Measurements from ENCODE around the gene TSGA10IP. TPM values are rescaled to one million over a fixed set of nuclear protein-coding genes. Genes with fewer than 3 reads are reported as not detected.

The TSGA10IP gene
- polyA plus RNA-seq, 1 donor (not counting 4 experiments of a cell fraction or from before 2014, with no cell fraction given), result not detected

DNA sequence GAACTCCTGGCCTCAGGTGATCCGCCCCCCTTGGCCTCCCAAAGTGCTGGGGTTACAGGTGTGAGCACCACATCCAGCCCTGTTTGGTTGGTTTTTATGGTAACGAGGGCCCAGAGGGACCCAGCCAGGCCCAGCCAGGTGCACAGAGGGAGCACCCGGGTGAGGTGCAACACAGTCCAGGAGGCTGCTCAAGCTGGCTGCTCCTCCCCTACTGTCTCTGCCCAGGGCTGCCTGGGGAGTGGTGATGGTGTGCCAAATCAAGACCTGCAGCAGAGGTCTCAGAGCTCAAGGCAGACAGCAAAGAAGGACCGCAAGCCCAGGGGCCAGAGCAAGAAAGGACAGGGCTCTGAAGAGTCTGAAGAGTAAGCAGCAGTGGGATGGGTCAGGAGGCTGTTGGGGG lies 1.4 kb downstream of the TSGA10IP start:
- Histone ChIP-seq H3K27ac (ENCODE audit: control insufficient read depth, insufficient read depth, low read length) (no peak overlapping the region), H3K9me1 (ENCODE audit: control insufficient read depth, extremely low read depth, insufficient read depth, low read length) (no peaks in the 10 kb centered on the region), H4K20me1 (ENCODE audit: control insufficient read depth, extremely low read depth, insufficient read depth, low read length) (no peaks in the 10 kb centered on the region), H3K27me3 (ENCODE audit: control insufficient read depth, extremely low read depth, insufficient read depth, low read length) (peaks cover 4% of the 10 kb centered on the region), H3K9ac (ENCODE audit: control insufficient read depth, extremely low read depth, insufficient read depth, low read length) (no peak overlapping the region), H3K4me2 (ENCODE audit: control insufficient read depth, extremely low read depth, insufficient read depth, low read depth, low read length) (no peak overlapping the region), H3K4me3 (ENCODE audit: control insufficient read depth in 2 of 3, extremely low read depth in 1 of 3, insufficient read depth in 2 of 3, low read depth in 1 of 3, low read length in 3 of 3) (no peak overlapping the region), H2AFZ (ENCODE audit: control insufficient read depth, low read length) (no peak overlapping the region), H3K4me1 (ENCODE audit: control insufficient read depth, extremely low read depth, insufficient read depth, low read length) (peaks cover 4% of the 10 kb centered on the region), H3K79me2 (ENCODE audit: control insufficient read depth, insufficient read depth, low read length) (no peaks in the 10 kb centered on the region), H3K36me3 (ENCODE audit: control insufficient read depth in 2 of 2, extremely low read depth in 1 of 2, insufficient read depth in 2 of 2, low read length in 2 of 2) (no peaks in the 10 kb centered on the region), H3K9me3 (ENCODE audit: control insufficient read depth, low read depth, low read length) (no peaks in the 10 kb centered on the region)
- TF ChIP-seq, protein P1, sequence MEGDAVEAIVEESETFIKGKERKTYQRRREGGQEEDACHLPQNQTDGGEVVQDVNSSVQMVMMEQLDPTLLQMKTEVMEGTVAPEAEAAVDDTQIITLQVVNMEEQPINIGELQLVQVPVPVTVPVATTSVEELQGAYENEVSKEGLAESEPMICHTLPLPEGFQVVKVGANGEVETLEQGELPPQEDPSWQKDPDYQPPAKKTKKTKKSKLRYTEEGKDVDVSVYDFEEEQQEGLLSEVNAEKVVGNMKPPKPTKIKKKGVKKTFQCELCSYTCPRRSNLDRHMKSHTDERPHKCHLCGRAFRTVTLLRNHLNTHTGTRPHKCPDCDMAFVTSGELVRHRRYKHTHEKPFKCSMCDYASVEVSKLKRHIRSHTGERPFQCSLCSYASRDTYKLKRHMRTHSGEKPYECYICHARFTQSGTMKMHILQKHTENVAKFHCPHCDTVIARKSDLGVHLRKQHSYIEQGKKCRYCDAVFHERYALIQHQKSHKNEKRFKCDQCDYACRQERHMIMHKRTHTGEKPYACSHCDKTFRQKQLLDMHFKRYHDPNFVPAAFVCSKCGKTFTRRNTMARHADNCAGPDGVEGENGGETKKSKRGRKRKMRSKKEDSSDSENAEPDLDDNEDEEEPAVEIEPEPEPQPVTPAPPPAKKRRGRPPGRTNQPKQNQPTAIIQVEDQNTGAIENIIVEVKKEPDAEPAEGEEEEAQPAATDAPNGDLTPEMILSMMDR (optimal IDR thresholded peaks at IDR 0.05 in 1 of 3, IDR thresholded peaks at IDR 0.05 in 1 of 3, conservative IDR thresholded peaks at IDR 0.05 in 1 of 3; ENCODE audit: extremely low read depth in 1 of 3, insufficient read depth in 2 of 3, low read length in 3 of 3), result no peak
- no peak for TF ChIP-seq EZH2 (IDR thresholded peaks at IDR 0.05; ENCODE audit: low read length)
- FAIRE-seq (no peak), DNase-seq (ENCODE audit: low read depth, low spot score) (no peak)
- dilution Hi-C loops (cut with MboI; ENCODE audit: extremely low pct_ligation_motif_present, low sequenced_read_pairs), result no loop called here

DNA sequence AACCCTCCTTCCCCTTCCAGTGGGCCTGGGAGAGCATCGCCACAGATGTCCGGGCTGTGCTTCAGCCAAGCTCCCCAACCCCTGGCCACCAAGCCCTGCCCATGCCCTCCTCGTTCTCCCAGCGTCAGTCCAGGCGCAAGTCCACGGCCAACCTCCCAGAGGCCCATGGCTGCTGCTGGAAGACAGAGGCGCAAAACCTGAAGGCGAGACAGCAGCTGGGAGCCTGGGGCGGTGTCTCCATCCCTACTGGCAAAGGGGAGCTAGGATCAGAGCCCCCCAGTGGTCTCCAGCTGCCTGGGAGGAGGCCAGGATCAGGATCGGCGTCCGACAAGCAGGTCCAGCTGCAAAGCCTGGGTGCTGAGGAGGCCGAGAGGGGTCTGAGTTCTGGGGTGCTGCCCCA lies 1.9 kb downstream of the TSGA10IP start:
- no peaks in the 10 kb centered on the region for H3K79me2 ChIP-seq (ENCODE audit: control insufficient read depth, insufficient read depth, low read length)
- H3K9me3 ChIP-seq (ENCODE audit: control insufficient read depth, low read depth, low read length), result no peaks in the 10 kb centered on the region
- dilution Hi-C loops (cut with MboI; ENCODE audit: extremely low pct_ligation_motif_present, low sequenced_read_pairs), result no loop called here
- H3K4me2 ChIP-seq (ENCODE audit: control insufficient read depth, extremely low read depth, insufficient read depth, low read depth, low read length), result no peak overlapping the region
- no peaks in the 10 kb centered on the region for H3K9me1 ChIP-seq (ENCODE audit: control insufficient read depth, extremely low read depth, insufficient read depth, low read length)
- TF ChIP-seq, protein P1 (optimal IDR thresholded peaks at IDR 0.05 in 1 of 3, IDR thresholded peaks at IDR 0.05 in 1 of 3, conservative IDR thresholded peaks at IDR 0.05 in 1 of 3; ENCODE audit: extremely low read depth in 1 of 3, insufficient read depth in 2 of 3, low read length in 3 of 3), result no peak
- TF ChIP-seq EZH2 (IDR thresholded peaks at IDR 0.05; ENCODE audit: low read length), result no peak
- H3K27me3 ChIP-seq (ENCODE audit: control insufficient read depth, extremely low read depth, insufficient read depth, low read length), result peaks cover 4% of the 10 kb centered on the region
- DNase-seq (ENCODE audit: low read depth, low spot score) (no peak), FAIRE-seq (no peak)
- H3K4me3 ChIP-seq (ENCODE audit: control insufficient read depth in 2 of 3, extremely low read depth in 1 of 3, insufficient read depth in 2 of 3, low read depth in 1 of 3, low read length in 3 of 3), result no peak overlapping the region
- no peaks in the 10 kb centered on the region for H4K20me1 ChIP-seq (ENCODE audit: control insufficient read depth, extremely low read depth, insufficient read depth, low read length)
- no peaks in the 10 kb centered on the region for H3K36me3 ChIP-seq (ENCODE audit: control insufficient read depth in 2 of 2, extremely low read depth in 1 of 2, insufficient read depth in 2 of 2, low read length in 2 of 2)
- H3K9ac ChIP-seq (ENCODE audit: control insufficient read depth, extremely low read depth, insufficient read depth, low read length), result no peak overlapping the region
- H3K4me1 ChIP-seq (ENCODE audit: control insufficient read depth, extremely low read depth, insufficient read depth, low read length), result no peaks in the 10 kb centered on the region
- no peak overlapping the region for H2AFZ ChIP-seq (ENCODE audit: control insufficient read depth, low read length)
- no peak overlapping the region for H3K27ac ChIP-seq (ENCODE audit: control insufficient read depth, insufficient read depth, low read length)

Data from keratinocyte (primary cell).